ENCODE results near the gene ABITRAM. TPM values are rescaled to one million over a fixed set of nuclear protein-coding genes. Genes with fewer than 3 reads are reported as not detected.

The ABITRAM gene
- total RNA-seq, 6 donors from 2014 or later = 7.8 to 18.9 (median 10.5) TPM

DNA sequence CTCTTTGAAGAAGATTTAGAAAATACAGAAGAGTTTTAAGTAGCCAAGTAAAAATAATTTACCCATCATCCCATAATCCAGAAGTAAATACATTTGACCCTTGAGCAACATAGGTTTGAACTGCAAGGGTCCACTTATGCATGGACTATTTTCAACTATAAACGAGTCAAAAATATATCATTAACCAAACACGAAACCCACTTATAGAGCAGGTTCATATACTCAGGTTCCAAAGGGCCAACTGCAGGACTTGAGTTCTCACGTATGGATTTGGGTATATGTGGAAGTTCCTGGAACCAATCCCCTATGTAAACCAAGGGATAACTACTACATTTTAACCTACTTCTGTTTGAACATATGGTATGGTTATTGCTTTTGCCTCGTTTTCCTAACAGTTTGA lies 5.8 kb downstream of the ABITRAM start:
- Histone ChIP-seq H3K9me3 (no peaks in the 10 kb centered on the region), H3K27me3 (no peaks in the 10 kb centered on the region), H3K36me3 (peaks cover 0 to 61% (median 11%) of the 10 kb centered on the region in 4 donors), H3K4me1 (peaks cover 5 to 10% (median 6%) of the 10 kb centered on the region in 4 donors), H3K4me3 (no peak overlapping the region), H3K27ac (no peak overlapping the region)
- ATAC-seq (ENCODE audit: low FRiP score in 2 of 2) (no peak), DNase-seq (no peak)
- 83 to 84% methylated on average over 4 of the region's 4 CpGs for WGBS, 2 donors
- TF ChIP-seq POLR2AphosphoS5 (IDR thresholded peaks at IDR 0.05) (no peak), EP300 (IDR thresholded peaks at IDR 0.05) (no peak), POLR2A (IDR thresholded peaks at IDR 0.05) (no peak)
- TF ChIP-seq, protein P1, sequence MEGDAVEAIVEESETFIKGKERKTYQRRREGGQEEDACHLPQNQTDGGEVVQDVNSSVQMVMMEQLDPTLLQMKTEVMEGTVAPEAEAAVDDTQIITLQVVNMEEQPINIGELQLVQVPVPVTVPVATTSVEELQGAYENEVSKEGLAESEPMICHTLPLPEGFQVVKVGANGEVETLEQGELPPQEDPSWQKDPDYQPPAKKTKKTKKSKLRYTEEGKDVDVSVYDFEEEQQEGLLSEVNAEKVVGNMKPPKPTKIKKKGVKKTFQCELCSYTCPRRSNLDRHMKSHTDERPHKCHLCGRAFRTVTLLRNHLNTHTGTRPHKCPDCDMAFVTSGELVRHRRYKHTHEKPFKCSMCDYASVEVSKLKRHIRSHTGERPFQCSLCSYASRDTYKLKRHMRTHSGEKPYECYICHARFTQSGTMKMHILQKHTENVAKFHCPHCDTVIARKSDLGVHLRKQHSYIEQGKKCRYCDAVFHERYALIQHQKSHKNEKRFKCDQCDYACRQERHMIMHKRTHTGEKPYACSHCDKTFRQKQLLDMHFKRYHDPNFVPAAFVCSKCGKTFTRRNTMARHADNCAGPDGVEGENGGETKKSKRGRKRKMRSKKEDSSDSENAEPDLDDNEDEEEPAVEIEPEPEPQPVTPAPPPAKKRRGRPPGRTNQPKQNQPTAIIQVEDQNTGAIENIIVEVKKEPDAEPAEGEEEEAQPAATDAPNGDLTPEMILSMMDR (IDR thresholded peaks at IDR 0.05) = no peak

GRCh38 chr9:108950168-108950567 lies 16.0 kb downstream of the ABITRAM start:
- no peak overlapping the region for H3K27ac ChIP-seq

GRCh38 chr9:108951578-108951977 lies 17.4 kb downstream of the ABITRAM start:
- ATAC-seq (ENCODE audit: low FRiP score in 2 of 2) = no peak
- no peak for DNase-seq
- 76 to 83% methylated on average over 2 of the region's 2 CpGs for WGBS, 2 donors
- Histone ChIP-seq H3K36me3 (peaks cover 0 to 5% (median 0%) of the 10 kb centered on the region in 4 donors), H3K27ac (no peak overlapping the region), H3K4me1 (peaks cover 0 to 6% (median 0%) of the 10 kb centered on the region in 4 donors), H3K27me3 (no peaks in the 10 kb centered on the region), H3K9me3 (no peaks in the 10 kb centered on the region), H3K4me3 (no peak overlapping the region)
- no peak for TF ChIP-seq POLR2A (IDR thresholded peaks at IDR 0.05)
- no peak for TF ChIP-seq POLR2AphosphoS5 (IDR thresholded peaks at IDR 0.05)
- TF ChIP-seq, protein P1 (IDR thresholded peaks at IDR 0.05) = no peak
- no peak for TF ChIP-seq EP300 (IDR thresholded peaks at IDR 0.05)

More at GRCh38 chr9:108950168-108950567, 16.0 kb downstream of the ABITRAM start:
- H3K9me3 ChIP-seq = no peaks in the 10 kb centered on the region
- H3K4me1 ChIP-seq = peaks cover 0 to 6% (median 0%) of the 10 kb centered on the region in 4 donors
- DNase-seq (no peak), ATAC-seq (ENCODE audit: low FRiP score in 2 of 2) (no peak)
- WGBS, 2 donors = 62 to 63% methylated on average over 1 of the region's 1 CpG
- H3K27me3 ChIP-seq = no peaks in the 10 kb centered on the region
- TF ChIP-seq, protein P1 (IDR thresholded peaks at IDR 0.05) = no peak
- TF ChIP-seq POLR2A (IDR thresholded peaks at IDR 0.05) = no peak
- TF ChIP-seq EP300 (IDR thresholded peaks at IDR 0.05) = no peak
- TF ChIP-seq POLR2AphosphoS5 (IDR thresholded peaks at IDR 0.05) = no peak
- peaks cover 0 to 9% (median 0%) of the 10 kb centered on the region in 4 donors for H3K36me3 ChIP-seq
- H3K4me3 ChIP-seq = no peak overlapping the region

GRCh38 chr9:108953983-108954574 lies 19.9 kb downstream of the ABITRAM start:
- peaks cover 0 to 5% (median 0%) of the 10 kb centered on the region in 4 donors for H3K36me3 ChIP-seq
- H3K4me1 ChIP-seq = peaks cover 0 to 6% (median 0%) of the 10 kb centered on the region in 4 donors
- no peaks in the 10 kb centered on the region for H3K27me3 ChIP-seq
- DNase-seq = no peak
- H3K4me3 ChIP-seq = no peak overlapping the region
- ATAC-seq (ENCODE audit: low FRiP score in 2 of 2) = no peak
- no peaks in the 10 kb centered on the region for H3K9me3 ChIP-seq
- TF ChIP-seq, protein P1 (IDR thresholded peaks at IDR 0.05) = peak; percentile 26 to 67 (median 53)
- TF ChIP-seq EP300 (IDR thresholded peaks at IDR 0.05) (no peak), POLR2A (IDR thresholded peaks at IDR 0.05) (no peak), POLR2AphosphoS5 (IDR thresholded peaks at IDR 0.05) (no peak)
- 2% methylated on average over 3 of the region's 3 CpGs for WGBS, 2 donors
- H3K27ac ChIP-seq = peak overlapping the region in 1 of 4 donors; percentile 20
